SH-SY5Y (cell line): ENCODE results near the gene SPTBN4.

Experiments used
- GATA2 ChIP-seq: IDR thresholded peaks from 2 replicates; pipeline ENCODE4 v1.6.1; 2011; ENCODE audit warnings: mild to moderate bottlenecking, low read depth, low read length
- GATA3 ChIP-seq: IDR thresholded peaks from 2 replicates; pipeline ENCODE4 v1.6.1; 2011; ENCODE audit warnings: low read depth, mild to moderate bottlenecking, low read length, moderate library complexity

GRCh38 chr19:40493778-40494177 lies 27.0 kb downstream of the SPTBN4 start:
- TF ChIP-seq GATA3, result no peak
- TF ChIP-seq GATA2, result no peak
